HG02852 (cell line): ENCODE measurements around the gene POU2F2.

Experiments
- ATAC-seq: cut with Tn5 transposase; IDR thresholded peaks from one replicate; pipeline ENCODE4 v1.9.1; 2021; ENCODE audit warnings: mild to moderate bottlenecking, moderate library complexity; ENCODE audit not compliant: unreplicated experiment

POU2F2 gene

DNA sequence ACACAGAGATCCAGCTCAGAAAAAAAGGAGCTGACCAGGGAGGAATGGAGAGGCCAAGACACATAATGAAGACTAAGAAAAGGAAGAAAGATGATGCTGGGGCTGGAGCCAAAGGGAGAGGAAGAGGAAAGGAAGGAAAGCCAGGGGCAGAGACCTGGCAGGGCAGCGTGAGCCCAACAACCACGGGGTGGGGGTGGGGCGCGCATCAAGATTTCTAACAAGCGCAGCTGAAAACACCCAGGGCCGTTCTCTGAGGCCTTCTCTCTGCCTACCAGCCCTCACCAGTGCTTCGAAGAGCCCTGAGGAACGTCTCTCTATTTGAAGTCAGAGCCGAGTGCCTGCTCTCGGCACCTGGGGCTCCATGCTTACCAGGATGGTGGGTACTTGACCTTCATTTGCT is 23.6 kb upstream of the POU2F2 start:
- no peak for ATAC-seq

DNA sequence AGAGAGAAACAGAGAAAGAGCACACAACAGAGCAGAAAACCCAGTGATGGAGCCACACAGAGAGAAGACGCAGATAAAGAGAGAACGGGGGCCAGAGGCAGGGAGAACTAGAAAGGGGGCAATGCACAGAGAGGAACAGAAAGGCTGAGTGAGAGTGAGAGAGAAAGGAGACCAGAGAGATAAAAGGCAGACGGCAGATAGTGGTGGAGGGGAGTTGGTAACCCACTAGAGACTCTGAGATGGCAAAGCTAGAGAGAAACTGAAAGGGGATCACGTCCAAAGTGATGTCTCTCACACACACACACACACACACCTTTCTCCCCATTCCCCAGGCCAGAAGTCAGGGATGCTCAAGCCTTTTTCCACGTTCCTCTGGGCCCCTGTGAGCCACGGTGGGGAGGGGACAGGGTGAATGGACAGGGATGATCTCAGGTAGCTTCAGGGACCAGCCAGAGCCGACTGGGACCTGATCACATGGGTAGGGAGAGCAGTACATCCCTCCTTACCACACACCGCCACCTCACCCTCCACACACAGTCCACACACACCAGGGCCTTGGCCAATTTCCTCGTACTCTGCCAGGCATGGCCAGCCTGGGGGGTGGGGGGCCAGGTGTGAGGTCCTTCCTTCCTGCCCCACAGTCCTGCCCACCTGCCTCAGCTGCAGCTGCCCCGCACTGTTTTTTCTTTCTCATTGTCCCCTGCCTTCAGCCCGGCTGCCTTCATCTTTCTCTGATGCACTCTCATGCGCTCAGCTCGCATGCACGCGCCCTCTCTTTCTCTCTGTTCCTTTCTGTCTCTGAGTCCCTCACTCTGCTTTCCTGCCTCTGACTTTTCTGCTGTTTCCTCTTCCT is 22.5 kb upstream of the POU2F2 start:
- ATAC-seq: no peak

DNA sequence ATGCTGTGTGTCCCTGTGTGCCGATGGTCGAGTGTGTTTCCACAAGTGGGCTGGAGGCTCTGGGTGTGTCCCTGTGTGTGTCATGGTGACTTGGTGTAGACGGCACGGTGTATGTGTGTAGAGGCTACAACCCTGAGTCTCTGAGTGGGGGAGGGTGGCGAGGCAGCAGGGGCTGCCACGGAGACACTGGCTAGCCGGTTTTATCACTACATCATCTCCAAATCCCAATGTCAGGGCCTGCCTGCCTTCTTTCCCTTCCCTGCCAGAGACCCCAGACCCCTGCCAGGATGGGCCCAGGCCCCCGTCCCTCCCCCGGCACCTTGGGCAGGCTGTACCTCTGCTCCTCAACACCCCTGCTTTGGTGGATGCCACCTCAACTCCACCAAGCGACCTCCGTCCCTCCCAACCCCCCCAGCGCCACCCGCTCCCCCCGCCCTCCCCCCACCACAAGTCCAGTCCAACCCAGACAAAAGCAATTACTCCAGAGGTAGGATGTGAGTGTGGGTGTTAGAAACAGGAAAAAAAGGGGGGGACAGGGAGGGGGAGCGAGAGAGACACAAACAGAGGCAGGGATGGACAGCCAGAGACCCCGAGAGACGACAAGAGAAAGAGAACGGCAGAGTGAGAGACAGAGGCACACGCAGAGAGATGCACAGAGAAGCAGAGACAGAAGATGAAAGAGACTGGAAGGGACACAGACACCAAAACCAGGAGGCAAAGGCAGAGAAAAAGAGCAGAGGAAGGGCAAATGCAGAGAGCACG is 21.6 kb upstream of the POU2F2 start:
- no peak for ATAC-seq

DNA sequence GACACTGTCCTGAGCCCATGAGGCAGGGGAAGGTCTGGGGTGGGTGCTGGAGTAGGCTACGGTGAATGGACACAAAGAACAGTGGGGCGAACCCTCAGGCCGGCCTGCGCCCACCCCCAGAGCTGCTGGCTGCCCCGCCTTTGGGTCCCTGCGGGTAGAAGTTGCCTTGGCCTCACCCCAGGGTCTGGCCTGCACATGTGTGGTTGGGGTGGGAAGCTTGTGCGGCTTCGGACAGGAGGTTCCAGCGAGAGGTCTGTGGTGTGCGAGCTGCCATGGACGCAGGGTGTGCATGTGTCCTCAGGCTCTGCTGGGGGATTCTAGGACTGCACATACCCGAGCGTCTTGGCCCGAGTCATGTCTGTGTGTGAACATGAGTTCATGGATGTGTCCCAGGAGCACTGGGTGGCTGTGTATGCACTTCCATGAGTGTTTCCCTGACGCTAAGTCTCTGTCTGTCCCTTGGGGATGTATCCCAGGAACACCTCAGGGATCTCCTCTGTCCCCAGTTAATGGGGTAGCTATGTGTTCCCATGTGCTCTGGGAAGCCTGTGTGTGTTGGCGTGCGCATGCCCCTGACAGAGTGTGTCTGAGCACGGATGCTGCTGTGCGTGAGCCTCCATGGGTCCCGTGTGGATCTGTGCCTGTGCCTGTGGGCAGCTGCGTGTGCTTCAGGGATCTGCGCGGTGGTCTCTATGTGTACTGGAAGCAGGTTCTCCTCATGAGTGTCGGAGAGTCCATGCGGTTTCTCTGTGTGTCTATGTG is 20.8 kb upstream of the POU2F2 start:
- ATAC-seq: no peak

DNA sequence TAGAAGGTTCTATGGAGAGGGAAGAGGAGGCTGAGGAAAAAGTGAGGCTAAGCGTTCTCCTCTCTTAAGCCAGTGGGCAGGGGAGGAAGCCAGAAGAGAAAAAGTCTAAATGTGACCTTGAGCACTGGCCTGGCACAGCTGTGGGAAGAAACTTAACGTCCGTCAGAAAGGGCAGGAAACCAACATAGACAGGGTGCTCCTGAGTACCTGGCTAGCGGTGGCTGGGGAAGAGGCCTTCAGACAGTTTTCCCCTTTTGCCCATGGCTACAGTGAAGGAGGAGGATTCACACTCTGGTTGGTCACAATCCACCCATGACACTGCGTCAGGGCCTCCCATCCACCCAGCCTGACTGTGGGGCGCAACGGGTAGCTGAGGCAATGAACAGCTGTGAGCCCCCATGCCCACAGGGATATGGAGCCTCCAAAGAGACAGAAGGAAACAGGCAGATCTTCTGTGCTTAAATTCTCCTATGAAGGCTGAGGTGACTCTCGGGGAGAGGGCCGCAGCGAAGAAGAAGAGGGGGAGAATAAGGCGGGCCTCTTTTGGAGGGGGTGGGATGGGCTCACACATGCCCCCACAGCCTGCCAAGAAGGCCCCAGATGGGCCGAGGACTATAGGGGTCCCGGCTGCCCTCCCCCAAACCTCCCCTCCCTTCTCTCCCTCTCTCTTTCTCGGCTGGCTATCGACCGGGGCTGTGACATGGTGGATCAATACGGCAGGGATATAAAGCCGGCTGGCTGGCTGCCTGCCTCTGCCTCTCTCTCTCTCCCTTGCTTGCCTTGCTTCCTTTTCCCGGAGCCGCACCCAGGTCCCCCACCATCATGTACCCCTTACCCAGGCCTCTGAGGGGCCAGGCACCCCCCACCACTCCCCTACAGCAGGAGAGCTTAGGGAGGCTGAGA is 19.8 kb upstream of the POU2F2 start:
- no peak for ATAC-seq

DNA sequence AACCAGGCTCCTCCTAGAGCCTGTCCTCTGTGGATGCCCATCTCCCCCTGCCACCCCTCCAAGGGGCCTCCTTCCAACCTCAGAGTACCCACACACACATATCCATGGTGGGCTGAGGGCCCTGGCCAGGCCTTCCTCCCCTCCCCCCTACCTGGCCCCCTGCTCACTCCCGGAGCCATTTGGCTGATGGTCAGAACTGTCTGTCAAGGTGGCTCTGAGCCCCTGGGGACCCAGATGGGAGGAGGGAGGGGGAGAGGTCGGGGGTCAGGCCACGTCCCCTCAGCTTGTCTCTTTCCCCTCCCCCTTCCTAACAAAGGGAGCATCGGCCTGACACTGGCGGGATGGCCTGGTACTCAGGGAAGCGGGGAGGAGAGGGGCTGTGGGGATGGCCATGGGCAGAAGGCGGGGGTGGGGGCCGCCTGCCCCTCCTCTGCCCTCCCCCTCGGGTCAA is 18.7 kb upstream of the POU2F2 start:
- no peak for ATAC-seq

DNA sequence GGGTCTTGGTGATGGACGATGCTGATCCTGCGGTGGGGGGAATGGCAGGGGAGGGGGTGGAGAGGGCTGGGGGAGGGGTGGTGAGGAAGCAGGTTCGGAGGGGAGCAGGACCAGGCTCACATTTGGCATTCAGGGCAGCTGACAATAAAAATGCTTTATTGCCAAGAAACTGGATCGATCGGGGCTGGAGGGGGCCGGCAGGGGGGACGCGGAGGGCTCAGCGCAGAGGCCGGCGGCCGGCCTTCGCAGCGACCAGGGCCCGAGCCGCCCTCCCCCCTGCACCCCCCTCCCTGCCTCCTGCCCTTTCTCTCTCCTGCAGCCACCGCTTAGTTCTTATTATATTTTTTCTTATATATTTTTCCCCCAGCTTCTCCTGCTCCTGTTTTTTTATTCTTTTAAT is 18.1 kb upstream of the POU2F2 start:
- no peak for ATAC-seq

DNA sequence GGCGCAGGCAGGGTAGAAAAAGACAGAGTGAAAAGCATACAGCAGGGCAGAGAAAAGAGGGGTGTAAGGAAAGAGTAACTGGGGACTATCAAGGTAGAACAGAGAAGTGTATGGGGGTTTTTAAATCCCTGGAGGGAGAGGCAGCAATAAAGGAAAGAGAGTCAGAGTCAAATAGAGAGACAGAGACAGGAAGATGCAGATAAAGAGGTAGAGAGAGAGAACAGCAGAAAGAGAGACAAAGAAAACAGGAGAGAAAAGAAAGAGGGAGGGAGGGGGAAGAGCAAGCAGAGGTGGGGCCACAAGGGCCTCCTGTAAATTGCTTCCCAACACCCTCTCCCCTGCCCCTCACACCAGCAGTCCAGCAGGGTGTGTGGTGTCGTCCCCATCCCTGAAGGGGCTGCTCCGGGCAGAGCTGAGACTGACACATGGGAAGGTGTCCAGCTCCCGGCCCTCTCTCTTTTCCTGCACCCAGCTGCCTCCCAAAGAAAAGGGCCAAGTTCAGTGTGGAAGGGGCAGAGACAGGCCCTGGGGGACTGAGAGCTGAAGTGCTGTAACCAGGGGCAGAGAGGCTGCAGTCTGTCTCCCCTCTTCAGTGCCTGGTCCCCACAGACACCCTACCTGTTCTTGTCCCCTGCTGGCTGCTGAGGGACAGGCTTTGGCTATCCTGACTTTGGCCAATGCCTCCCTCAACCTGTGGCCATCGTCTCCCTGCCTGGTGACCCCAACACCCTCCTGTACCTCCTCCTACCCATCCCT is 17.4 kb upstream of the POU2F2 start:
- ATAC-seq: no peak

DNA sequence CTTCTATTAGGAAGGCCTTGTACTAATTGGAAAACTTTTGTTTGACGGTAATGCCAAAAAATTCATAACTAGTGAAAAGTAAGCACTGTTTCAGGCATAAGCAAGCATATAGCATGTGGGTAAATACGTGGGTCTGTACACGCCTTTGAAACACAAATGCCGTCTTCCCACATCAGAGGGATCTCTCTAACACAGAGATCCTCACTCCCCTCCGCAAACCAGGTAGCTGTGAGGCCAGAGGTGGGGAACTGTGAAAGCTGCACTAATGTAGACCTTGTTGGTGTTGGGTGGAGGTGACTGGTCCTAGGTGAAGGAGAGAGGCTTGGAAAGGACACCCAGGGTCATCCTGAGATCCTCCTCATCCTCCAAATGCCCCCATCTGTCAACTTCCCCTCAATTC is 16.0 kb upstream of the POU2F2 start:
- ATAC-seq: no peak

DNA sequence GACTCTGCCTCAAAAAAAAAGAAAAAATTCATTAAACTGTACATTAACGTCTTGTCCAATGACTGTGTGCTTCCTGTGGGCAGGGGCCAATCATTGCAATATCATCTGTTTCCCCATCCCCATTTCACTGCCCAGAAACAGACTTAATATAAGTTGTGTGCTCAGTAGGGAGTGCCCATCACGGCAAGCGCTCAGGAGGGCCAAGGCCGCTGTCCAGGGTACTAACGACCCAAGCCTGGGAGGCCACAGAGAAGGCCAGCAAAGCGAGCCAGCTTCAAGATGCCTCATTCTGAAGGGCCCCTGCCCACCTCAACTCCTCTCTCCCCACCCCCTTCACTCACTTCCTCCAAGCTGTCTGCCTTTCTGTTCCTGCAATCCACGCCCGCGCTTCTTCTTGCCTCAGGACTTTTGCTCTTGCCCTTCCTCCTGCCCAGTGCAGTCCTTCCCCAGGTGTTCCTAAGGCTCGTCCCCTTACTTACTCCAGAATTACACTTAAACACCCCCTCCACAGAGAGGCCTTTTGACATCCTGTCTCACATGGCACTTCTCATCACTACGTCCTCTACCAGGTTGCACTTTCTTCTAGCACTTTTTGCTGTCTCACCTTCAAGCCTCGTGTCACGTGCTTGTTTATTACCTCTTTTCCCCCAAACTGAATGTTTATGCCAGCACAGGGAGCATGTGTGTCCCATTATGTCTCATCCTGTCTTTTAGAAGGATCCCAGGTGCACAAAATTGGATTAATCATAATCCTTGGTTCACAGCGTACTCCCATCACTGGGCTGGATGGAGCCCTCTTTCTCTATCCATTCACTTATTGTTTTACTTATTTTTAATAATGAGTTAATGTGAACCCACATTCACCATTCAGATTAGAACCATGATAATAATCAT is 11.3 kb upstream of the POU2F2 start:
- no peak for ATAC-seq

DNA sequence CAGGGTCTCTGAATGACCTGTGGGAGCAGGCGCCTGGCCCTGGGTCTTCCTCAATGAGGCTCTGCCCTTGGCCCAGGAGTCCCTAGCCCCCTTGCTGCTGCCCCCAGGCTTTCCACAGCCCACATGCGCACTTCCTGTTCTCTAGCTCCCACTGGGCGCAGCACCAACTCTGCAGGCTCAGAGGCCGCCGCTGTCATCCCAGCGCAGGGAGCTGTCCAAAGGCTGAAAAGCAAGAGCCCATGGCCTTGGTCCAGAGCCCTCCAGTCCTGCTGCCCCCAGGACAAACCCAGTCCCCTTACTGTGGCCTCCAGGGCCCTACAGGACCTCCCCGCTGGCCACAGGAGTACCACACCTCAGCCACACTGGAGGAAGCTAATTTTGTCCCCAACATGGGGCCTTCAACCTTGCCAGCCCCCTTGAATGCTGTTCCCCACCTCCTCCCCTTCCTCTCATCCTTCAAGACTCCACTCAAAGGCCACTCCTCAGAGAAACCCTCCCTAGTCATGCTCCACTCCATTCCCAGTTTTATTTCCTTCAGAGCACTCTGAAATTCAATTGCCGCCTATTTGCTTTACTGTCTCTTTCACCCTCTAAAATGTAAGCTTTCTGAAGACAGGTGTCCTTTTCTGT is 8.0 kb upstream of the POU2F2 start:
- ATAC-seq: no peak

DNA sequence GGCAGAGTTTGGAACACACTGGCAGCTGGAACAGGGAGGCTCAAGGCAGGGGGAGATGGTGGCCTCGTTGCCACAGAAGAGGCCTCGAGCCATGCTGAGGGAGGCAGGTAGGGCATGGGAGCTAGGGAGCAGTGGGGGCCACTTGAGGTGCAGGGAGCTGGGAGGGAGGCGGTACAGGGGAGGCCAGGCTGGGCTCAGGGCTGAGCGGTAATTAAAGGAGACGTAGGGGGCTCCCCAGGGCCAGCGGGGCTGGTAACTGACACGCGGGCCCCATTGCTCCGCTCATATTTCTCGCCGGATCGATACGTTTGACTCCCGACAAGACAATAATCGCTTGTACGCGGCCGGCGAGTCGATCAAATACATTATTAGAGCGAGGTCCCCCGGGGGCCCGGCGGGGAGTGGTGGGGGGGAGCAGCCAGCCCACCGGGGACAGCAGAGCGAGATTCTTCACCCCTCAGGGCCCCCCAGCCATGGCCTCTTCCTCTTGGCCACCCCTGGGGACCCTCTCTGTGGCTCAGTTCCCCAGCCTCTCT is 2.4 kb upstream of the POU2F2 start:
- no peak for ATAC-seq

DNA sequence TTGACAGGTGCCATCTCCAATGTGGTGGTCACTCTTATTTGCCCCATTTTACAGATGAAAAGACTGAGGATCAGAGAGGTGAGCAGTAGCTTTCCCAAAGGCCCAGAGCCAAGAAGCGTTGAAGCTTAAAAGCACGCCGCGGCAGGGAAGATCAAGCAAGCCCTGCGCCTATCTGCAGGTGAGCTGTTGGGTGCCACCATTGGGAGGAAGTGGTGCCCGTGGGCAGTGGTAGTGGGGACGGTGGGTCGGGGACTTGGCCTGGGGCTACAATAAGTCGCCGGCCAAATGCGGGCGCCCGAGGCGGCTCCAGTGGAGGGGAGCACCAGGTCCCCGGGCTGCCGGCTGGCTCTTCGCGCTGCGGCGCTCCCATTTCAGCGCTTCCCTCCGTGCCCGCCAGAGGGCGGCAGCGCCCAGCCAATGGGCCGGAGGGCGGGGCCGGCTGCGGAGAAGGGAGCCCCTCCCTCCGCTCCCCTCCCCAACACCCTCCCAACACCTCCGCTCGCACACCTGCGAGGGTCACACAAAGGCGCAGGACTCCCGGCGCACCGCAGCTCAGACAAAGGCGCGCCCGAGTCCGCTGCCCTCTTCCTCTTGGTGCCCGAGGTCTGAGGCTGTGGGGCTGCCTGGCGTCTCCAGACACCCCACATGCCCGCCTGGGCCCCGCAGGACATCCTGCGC is 744 bp upstream of the POU2F2 start:
- ATAC-seq: no peak

DNA sequence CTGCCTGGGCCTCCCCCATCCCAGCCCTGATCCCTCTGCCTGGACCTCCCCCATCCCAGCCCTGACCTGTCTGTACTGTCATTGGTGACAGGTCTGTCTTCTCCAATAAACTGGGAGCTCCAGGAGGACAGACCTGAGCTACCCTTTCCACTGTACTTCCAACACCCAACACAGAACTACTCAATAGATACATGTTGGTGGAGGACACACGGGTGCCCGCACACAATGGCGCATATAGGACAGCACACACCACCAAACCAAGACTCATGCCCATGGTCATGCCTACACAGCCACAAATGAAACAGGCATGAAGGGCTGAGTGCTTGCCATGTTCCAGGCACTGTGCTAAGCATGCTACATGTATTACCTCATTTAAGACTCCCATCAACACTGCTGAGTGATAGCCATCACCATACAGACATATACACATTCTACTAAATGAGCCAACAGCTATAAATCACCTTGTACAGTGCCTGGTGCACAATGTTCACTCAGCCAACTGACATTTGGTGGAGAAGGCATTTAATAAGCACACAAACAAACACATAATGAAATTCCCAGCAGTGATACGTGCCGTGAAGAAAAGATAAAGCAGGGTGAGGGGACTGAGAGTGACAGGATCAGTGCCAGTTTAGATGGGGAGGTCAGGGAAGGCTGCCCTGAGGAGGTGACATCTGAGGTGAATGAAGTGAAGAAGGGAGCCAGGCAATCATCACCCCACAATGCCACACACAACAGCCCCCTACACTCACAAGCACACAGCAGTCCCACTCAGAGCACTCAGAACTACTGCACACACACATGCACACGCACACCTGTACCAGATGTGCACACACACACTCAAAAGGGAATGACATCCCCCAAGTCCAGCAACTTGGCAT is 857 bp downstream of the POU2F2 start:
- no peak for ATAC-seq

DNA sequence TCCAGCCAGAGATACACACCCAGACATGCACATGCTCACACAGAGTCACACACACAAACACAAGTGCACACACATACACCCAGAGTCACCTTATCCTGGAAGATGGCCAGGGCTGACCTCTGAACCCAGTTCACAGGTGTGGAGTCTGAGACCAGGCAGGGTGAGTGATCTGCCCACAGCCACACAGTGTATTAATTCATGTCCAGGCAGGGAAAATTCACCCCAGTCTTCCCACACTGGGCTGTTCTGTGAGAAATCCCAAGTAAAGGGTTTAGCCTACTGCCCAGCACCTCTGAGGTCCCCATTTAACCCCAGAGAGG is 2.0 kb downstream of the POU2F2 start:
- ATAC-seq: no peak

DNA sequence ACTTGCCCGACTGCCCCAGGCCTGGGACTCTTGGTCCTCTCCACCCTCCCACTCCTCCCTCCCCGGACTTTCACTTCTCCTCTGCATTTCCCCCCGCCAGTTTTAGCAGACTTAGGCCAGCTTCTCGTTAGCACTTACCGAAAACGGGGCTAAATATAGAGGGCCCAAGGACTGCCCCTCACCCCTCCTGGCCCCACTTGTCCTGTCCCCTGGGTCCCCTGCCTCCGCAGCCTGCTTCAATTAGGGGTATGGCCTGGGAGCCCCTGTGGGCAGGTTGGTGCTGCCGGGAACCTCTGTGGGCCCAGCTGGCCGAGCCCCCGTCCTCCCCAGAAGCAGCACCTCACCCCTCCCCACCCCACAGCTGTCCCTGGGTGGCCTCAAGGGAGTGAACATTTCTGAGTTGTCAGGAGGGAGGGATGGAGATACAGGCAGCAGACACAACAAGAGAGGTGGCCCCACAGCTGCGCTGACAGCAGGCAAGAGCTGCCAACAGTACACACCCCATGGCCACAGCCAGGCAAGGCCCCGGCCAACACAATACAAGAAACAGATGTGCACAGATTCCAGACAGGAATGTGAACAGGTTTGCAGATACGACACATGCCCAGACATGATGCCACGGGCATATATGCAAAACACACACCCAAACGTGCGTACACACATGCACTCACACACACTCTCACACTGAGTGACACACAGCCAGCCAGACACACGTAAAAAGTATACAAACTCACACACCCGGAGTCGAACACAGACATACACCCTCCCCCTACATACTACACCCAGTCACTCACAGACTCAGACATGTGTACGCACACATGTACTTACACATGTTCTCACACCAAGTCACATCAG is 2.6 kb downstream of the POU2F2 start:
- ATAC-seq: no peak
